Uterus (tissue), 4 donors: ENCODE data around the gene CARD14. TPM values are rescaled to one million over a fixed set of nuclear protein-coding genes. Genes with fewer than 3 reads are reported as not detected.
"Not testable (repeated sequence)": the region's sequence is repeated elsewhere in the genome, so short reads cannot be mapped to it uniquely, and the experiment has no call there.

Source experiments
- DNase-seq, 2 donors: peaks; one replicate each; pipeline ENCODE4 v3.0.0-alpha.2; 2019 to 2020
- H3K27ac ChIP-seq, 2 donors: fragments of 200-600 bp; sonication (generic); 1 replicate in 1 of 2; 2 replicates in 1 of 2; pipeline ENCODE4 v1.5.1; 2016 to 2018
- H3K27me3 ChIP-seq, 2 donors: fragments of 200-600 bp; sonication (generic); one replicate each; pipeline ENCODE4 v1.5.1; 2018 to 2019; ENCODE audit warnings: control low read depth in 1 of 2
- H3K36me3 ChIP-seq, 2 donors: fragments of 200-600 bp; sonication (generic); one replicate each; pipeline ENCODE4 v1.5.1; 2019; ENCODE audit warnings: control low read depth in 1 of 2
- H3K4me1 ChIP-seq, 2 donors: fragments of 200-600 bp; sonication (generic); one replicate each; pipeline ENCODE4 v1.5.1; 2018 to 2019; ENCODE audit warnings: control low read depth in 1 of 2
- H3K4me3 ChIP-seq, 2 donors: fragments of 200-600 bp; sonication (generic); 1 replicate in 1 of 2; 2 replicates in 1 of 2; pipeline ENCODE4 v1.5.1; 2018 to 2019; ENCODE audit warnings: mild to moderate bottlenecking in 1 of 2
- H3K9me3 ChIP-seq, 2 donors: fragments of 200-600 bp; sonication (generic); one replicate each; pipeline ENCODE4 v1.5.1; 2019; ENCODE audit warnings: control low read depth in 1 of 2
- POLR2A ChIP-seq, 2 donors: fragments of 450-650 bp; IDR thresholded peaks; one replicate each; pipeline ENCODE4 v1.6.1; 2016; ENCODE audit warnings: antibody characterized with exemption in 2 of 2, mild to moderate bottlenecking in 1 of 2, moderate library complexity in 1 of 2
- intact Hi-C: fragments of 100-400 bp; cut with DNase I; formaldehyde crosslinking; loops from one replicate; pipeline ENCODE4 v1.15.1; 2023; ENCODE audit warnings: low total_unique reads
- total RNA-seq, 4 donors: library from RNA; depleted of rRNA in 3 of 4; stranded (reverse); fragments of >200 nt in 3 of 4; gene quantifications; one replicate each; pipeline versions ENCODE4 v1.1.0 to v1.2.4, GENCODE V29; 2014 to 2023
- TF ChIP-seq, protein P1 (sequence below), 4 experiments: fragments of 200-600 bp in 2 of 4; fragments of 450-650 bp in 2 of 4; sonication (generic) in 2 of 4; IDR thresholded peaks; one replicate each; pipeline ENCODE4 v1.5.1; 2016 to 2019; ENCODE audit warnings: antibody characterized with exemption in 4 of 4, mild to moderate bottlenecking in 2 of 4, moderate library complexity in 1 of 4
- donor health status: DM: yes; HTN: yes; CAD: no.

The CARD14 gene
- total RNA-seq, 4 donors from 2014 or later, result 0.43 to 1.4 TPM; not detected in 2

DNA sequence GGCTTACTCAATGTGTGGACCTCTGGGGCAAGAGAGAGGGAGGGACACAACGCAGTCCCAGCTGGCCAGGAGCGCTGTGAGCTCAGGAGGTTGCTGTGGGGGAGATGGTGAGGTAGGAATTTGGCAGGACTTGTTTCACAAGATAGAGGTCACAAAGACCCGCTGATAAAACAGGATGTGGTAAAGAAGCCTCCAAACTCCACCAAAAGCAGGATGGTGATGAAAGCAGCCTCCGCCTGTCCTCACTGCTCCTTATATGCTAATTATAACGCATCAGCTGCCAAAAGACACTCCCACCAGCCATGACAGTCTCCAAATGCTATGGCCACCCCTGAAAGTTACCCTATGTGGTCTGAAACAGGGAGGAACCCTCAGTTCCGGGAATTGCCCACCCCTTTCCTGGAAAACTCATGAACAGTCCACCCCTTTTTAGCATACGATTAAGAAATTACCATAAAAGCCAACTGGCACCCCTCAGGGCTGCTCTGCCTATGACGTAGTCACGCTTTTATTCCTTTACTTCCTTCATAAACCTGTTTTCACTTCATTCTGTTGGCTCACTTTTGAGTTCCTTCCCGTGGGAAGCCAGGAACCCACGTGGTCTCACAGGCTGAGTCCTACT, 17.6 kb upstream of the CARD14 start:
- Histone ChIP-seq H3K36me3 (no peaks in the 10 kb centered on the region), H3K27ac (peak overlapping the region in 1 of 2 donors; percentile 51), H3K27me3 (no peaks in the 10 kb centered on the region), H3K9me3 (no peaks in the 10 kb centered on the region), H3K4me1 (no peaks in the 10 kb centered on the region), H3K4me3 (no peak overlapping the region)
- TF ChIP-seq POLR2A (IDR thresholded peaks at IDR 0.05), result no peak
- TF ChIP-seq, protein P1, sequence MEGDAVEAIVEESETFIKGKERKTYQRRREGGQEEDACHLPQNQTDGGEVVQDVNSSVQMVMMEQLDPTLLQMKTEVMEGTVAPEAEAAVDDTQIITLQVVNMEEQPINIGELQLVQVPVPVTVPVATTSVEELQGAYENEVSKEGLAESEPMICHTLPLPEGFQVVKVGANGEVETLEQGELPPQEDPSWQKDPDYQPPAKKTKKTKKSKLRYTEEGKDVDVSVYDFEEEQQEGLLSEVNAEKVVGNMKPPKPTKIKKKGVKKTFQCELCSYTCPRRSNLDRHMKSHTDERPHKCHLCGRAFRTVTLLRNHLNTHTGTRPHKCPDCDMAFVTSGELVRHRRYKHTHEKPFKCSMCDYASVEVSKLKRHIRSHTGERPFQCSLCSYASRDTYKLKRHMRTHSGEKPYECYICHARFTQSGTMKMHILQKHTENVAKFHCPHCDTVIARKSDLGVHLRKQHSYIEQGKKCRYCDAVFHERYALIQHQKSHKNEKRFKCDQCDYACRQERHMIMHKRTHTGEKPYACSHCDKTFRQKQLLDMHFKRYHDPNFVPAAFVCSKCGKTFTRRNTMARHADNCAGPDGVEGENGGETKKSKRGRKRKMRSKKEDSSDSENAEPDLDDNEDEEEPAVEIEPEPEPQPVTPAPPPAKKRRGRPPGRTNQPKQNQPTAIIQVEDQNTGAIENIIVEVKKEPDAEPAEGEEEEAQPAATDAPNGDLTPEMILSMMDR (IDR thresholded peaks at IDR 0.05), result no peak
- peak in 1 of 2 donors; percentile 35 for DNase-seq
- intact Hi-C loops, result no loop called here

DNA sequence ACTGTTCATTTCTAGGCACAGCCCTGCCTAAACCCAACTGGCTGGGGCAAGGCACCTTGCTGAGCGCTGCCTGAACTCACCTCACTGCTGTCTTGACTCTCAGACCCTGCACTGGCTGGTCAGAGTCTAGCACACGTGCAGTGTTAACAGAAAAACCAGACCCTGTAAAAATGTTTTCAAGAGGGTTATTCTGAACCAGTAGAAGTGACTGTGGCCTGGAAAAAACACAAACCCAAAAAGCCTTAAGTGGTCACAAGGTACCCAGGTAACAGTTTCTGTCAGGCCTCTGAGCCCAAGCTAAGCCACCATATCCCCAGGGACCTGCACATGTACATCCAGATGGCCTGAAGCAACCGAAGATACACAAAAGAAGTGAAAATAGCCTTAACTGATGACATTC, 16.8 kb upstream of the CARD14 start:
- Histone ChIP-seq H3K4me3 (no peak overlapping the region), H3K27ac (no peak overlapping the region), H3K27me3 (no peaks in the 10 kb centered on the region), H3K4me1 (no peaks in the 10 kb centered on the region), H3K36me3 (no peaks in the 10 kb centered on the region), H3K9me3 (no peaks in the 10 kb centered on the region)
- no peak for DNase-seq
- no peak for TF ChIP-seq POLR2A (IDR thresholded peaks at IDR 0.05)
- TF ChIP-seq, protein P1 (IDR thresholded peaks at IDR 0.05), result no peak
- intact Hi-C loops, result no loop called here

DNA sequence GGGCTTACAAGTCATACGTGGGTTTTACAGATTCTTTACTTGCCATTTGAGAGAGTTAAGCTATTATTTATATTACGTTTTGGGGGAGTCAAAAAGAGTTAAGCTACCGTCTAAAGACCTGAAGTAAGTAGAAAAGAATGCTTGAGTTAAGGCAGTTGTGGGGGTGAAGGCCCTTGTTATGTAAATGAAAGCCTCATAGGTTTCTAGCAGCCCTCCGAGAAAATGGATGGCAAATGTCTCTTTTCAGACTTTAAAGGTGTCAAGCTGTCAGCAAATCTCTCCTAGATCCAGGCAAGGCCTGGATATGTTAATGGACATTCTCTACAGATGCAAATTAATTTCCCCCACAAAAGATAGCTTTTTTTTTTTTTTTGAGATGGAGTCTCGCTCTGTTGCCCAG, 15.7 kb upstream of the CARD14 start:
- Histone ChIP-seq H3K9me3 (no peaks in the 10 kb centered on the region), H3K36me3 (no peaks in the 10 kb centered on the region), H3K27me3 (no peaks in the 10 kb centered on the region), H3K4me1 (no peaks in the 10 kb centered on the region), H3K27ac (no peak overlapping the region), H3K4me3 (no peak overlapping the region)
- DNase-seq, result no peak
- TF ChIP-seq, protein P1 (IDR thresholded peaks at IDR 0.05), result no peak
- no peak for TF ChIP-seq POLR2A (IDR thresholded peaks at IDR 0.05)
- intact Hi-C loops, result no loop called here

DNA sequence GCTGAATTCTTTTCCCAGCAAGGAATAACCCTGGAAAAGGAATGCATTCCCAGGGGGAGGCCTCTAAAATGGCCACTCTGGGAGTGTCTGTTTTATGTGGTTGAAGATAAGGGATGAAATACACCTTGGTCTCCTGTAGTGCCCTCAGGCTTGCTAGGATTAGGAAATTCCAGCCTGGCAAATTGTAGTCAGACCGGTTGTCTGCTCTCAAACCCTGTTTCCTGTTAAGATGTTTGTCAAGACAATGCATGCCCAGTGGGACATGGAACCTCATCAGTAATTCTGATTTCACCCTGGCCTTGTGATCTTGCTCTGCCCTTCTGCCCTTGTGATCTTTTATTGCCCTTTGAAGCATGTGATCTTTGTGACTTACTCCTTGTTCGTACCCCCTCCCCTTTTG, 14.2 kb upstream of the CARD14 start:
- intact Hi-C loops, DNase-seq, H3K4me1 ChIP-seq, H3K36me3 ChIP-seq, H3K27ac ChIP-seq, H3K4me3 ChIP-seq, H3K27me3 ChIP-seq, H3K9me3 ChIP-seq: not testable (repeated sequence)

DNA sequence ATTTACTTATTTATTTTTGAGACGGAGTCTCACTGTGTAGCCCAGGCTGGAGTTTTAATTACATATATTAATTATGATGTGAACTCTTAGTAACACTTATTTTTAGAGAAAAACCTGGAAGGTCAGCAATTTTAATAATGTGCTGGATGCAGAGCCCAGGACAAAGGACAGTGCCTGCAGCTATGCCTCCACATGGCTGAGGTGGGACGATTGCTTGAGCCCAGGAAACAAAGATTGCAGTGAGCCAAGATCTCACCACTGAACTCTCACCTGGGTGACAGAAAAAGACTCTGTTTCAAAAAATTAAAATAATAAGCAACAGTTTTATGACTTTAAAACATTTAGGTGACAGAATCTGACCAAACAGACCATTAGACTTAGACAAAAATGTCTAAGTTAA, 11.0 kb upstream of the CARD14 start:
- Histone ChIP-seq H3K4me1 (no peaks in the 10 kb centered on the region), H3K9me3 (no peaks in the 10 kb centered on the region), H3K36me3 (no peaks in the 10 kb centered on the region), H3K27ac (no peak overlapping the region), H3K4me3 (no peak overlapping the region), H3K27me3 (no peaks in the 10 kb centered on the region)
- TF ChIP-seq POLR2A (IDR thresholded peaks at IDR 0.05), result no peak
- TF ChIP-seq, protein P1 (IDR thresholded peaks at IDR 0.05), result no peak
- intact Hi-C loops, result no loop called here
- DNase-seq, result no peak

DNA sequence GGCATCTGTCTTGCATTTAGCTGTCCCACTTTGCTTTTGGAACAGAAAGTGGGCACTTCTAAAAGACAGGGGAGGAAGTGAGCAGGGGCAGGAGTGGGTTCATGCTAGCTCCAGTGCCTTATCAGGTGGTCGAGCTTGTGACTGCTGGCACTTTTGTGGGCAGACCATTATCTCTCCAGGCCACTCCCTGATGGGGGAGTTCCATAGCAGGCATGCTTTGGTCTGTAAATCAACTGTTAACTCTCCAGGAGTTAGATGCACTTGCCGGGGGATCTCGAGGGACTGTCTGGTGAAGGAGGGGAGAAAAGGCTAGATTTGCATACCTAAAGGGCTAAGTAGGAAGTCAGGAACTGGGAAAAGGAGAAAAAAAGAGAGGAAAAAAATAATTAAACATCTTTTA, 9.3 kb upstream of the CARD14 start:
- TF ChIP-seq, protein P1 (IDR thresholded peaks at IDR 0.05), result no peak
- TF ChIP-seq POLR2A (IDR thresholded peaks at IDR 0.05), result no peak
- Histone ChIP-seq H3K9me3 (no peaks in the 10 kb centered on the region), H3K36me3 (no peaks in the 10 kb centered on the region), H3K4me3 (no peak overlapping the region), H3K27ac (no peak overlapping the region), H3K4me1 (no peaks in the 10 kb centered on the region), H3K27me3 (no peaks in the 10 kb centered on the region)
- intact Hi-C loops, result no loop called here
- DNase-seq, result no peak
